Hair follicle dermal papilla cell (primary cell): ENCODE measurements around the gene EME1. TPM values are rescaled to one million over a fixed set of nuclear protein-coding genes. Genes with fewer than 3 reads are reported as not detected.

ENCODE experiments used
- small RNA-seq: library from RNA; depleted of rRNA; stranded (forward); fragments of <200 nt; gene quantifications from one replicate; pipeline ENCODE3, GENCODE V24; 2012
- total RNA-seq: library from RNA; depleted of rRNA; stranded (reverse); fragments of >200 nt; gene quantifications from 2 replicates; pipeline ENCODE4 v1.2.3, GENCODE V29; 2012

EME1 gene
- 0.32 and 0.85 TPM in 2 replicates for total RNA-seq

GRCh38 chr17:50372758-50373556 is at the start of gene EME1, which contains the start of gene MRPL27:
Gene EME1 (plus strand): TSS chr17:50373229. CDS start chr17:50375209, 1,980 bp downstream.
Gene MRPL27 (minus strand): TSS chr17:50373184. CDS start chr17:50373170, 14 bp downstream.

GRCh38 chr17:50345432-50346312 is 27.4 kb upstream of the EME1 start, which contains the start of gene XYLT2:
Gene XYLT2 (plus strand): TSS chr17:50346126. CDS start chr17:50346141, 15 bp downstream.

GRCh38 chr17:50397111-50397918 is 24.3 kb downstream of the EME1 start, which contains the start of gene LRRC59:
Gene LRRC59 (minus strand): TSS chr17:50397523. CDS start chr17:50397317, 206 bp downstream.

GRCh38 chr17:50425682-50426471 is 52.8 kb downstream of the EME1 start, which contains the start of gene ACSF2:
Gene ACSF2 (plus strand): TSS chr17:50426218. CDS start chr17:50426262, 44 bp downstream.

Small RNA genes within 50 kb of the gene (small RNA-seq; reads per million reads assigned to genes)
- not detected for gene RF00019

Other genes with a start within 250 kb of the EME1 start
- 9.0 and 9.1 TPM in 2 replicates for gene SAMD14, start 243.1 kb upstream of the EME1 start, total RNA-seq
- 63.9 and 65.1 TPM in 2 replicates for gene PPP1R9B, start 222.6 kb upstream of the EME1 start, total RNA-seq
- 1.8 and 2.4 TPM in 2 replicates for gene SGCA, start 207.2 kb upstream of the EME1 start, total RNA-seq
- gene COL1A1, start 171.6 kb upstream of the EME1 start, total RNA-seq: 4,697 and 6,239 TPM in 2 replicates
- not detected in 2 replicates for gene TMEM92, start 98.8 kb upstream of the EME1 start, total RNA-seq
- 53.1 and 59.3 TPM in 2 replicates for gene XYLT2, start 27.1 kb upstream of the EME1 start, total RNA-seq
- 46.6 and 58.8 TPM in 2 replicates for gene MRPL27, start within 50 bp of the EME1 start, total RNA-seq
- 154 and 158 TPM in 2 replicates for gene LRRC59, start 24.3 kb downstream of the EME1 start, total RNA-seq
- gene ACSF2, start 53.0 kb downstream of the EME1 start, total RNA-seq: 17.5 and 27.4 TPM in 2 replicates
- gene CHAD, start 95.7 kb downstream of the EME1 start, total RNA-seq: not detected in 2 replicates
- 22.4 and 25.3 TPM in 2 replicates for gene RSAD1, start 105.6 kb downstream of the EME1 start, total RNA-seq
- 0.97 and 1.1 TPM in 2 replicates for gene MYCBPAP, start 135.2 kb downstream of the EME1 start, total RNA-seq
- not detected in 2 replicates for gene EPN3, start 159.5 kb downstream of the EME1 start, total RNA-seq
- 82.5 and 155 TPM in 2 replicates for gene SPATA20, start 173.9 kb downstream of the EME1 start, total RNA-seq
- 0.97 and 2.9 TPM in 2 replicates for gene CACNA1G, start 187.5 kb downstream of the EME1 start, total RNA-seq